HG02798 (cell line): ENCODE results near the gene FOXC1.

Source experiments
- ATAC-seq: cut with Tn5 transposase; IDR thresholded peaks from one replicate; pipeline ENCODE4 v1.9.1; 2021; ENCODE audit warnings: mild to moderate bottlenecking; ENCODE audit not compliant: unreplicated experiment, poor library complexity

Gene FOXC1

GRCh38 chr6:1581120-1581991 lies 28.4 kb upstream of the FOXC1 start:
- ATAC-seq: no peak

GRCh38 chr6:1584146-1584545 lies 25.6 kb upstream of the FOXC1 start:
- no peak for ATAC-seq

- no peak for ATAC-seq
Measured at GRCh38 chr6:1584996-1585668, 24.6 kb upstream of the FOXC1 start.

- no peak for ATAC-seq
Measured at GRCh38 chr6:1585669-1586049, 24.1 kb upstream of the FOXC1 start.

- no peak for ATAC-seq
Measured at GRCh38 chr6:1586256-1586655, 23.5 kb upstream of the FOXC1 start.

- no peak for ATAC-seq
Measured at GRCh38 chr6:1586861-1587450, 22.8 kb upstream of the FOXC1 start.

- no peak for ATAC-seq
Measured at GRCh38 chr6:1587546-1587945, 22.2 kb upstream of the FOXC1 start.

- no peak for ATAC-seq
Measured at GRCh38 chr6:1587977-1588376, 21.7 kb upstream of the FOXC1 start.

GRCh38 chr6:1589208-1589607 lies 20.5 kb upstream of the FOXC1 start:
- ATAC-seq: no peak

- ATAC-seq: no peak
Measured at GRCh38 chr6:1590580-1590979, 19.1 kb upstream of the FOXC1 start.

GRCh38 chr6:1591243-1591642 lies 18.5 kb upstream of the FOXC1 start:
- ATAC-seq: no peak

GRCh38 chr6:1591926-1592325 lies 17.8 kb upstream of the FOXC1 start:
- ATAC-seq: no peak

- ATAC-seq: no peak
Measured at GRCh38 chr6:1592852-1593251, 16.9 kb upstream of the FOXC1 start.

GRCh38 chr6:1593286-1593957 lies 16.3 kb upstream of the FOXC1 start:
- ATAC-seq: no peak

- ATAC-seq: no peak
Measured at GRCh38 chr6:1593958-1594314, 15.8 kb upstream of the FOXC1 start.

GRCh38 chr6:1594445-1595200 lies 15.1 kb upstream of the FOXC1 start:
- ATAC-seq: no peak

- ATAC-seq: no peak
Measured at GRCh38 chr6:1595271-1596087, 14.2 kb upstream of the FOXC1 start.

- peak; percentile 71 for ATAC-seq
Measured at GRCh38 chr6:1596088-1596852, 13.4 kb upstream of the FOXC1 start.
